Hepatocyte (in vitro differentiated cells): ENCODE measurements around the gene PDE7B. TPM values are rescaled to one million over a fixed set of nuclear protein-coding genes. Genes with fewer than 3 reads are reported as not detected.

Experiments used
- DNase-seq: peaks from one replicate; pipeline ENCODE4 v3.0.0-alpha.2; 2016; ENCODE audit warnings: low spot score
- H2AFZ ChIP-seq: fragments of 200-600 bp; sonication (generic); 2 replicates; pipeline ENCODE4 v1.6.0; 2016; ENCODE audit warnings: antibody characterized with exemption, mild to moderate bottlenecking
- H3K27ac ChIP-seq: fragments of 200-600 bp; sonication (generic); 2 replicates; pipeline ENCODE4 v1.5.1; 2016; ENCODE audit warnings: mild to moderate bottlenecking
- H3K27me3 ChIP-seq: fragments of 200-600 bp; sonication (generic); 2 replicates; pipeline ENCODE4 v1.6.1; 2016
- H3K36me3 ChIP-seq: fragments of 200-600 bp; sonication (generic); replicated peaks from 2 replicates; pipeline ENCODE4 v1.5.1; 2016; ENCODE audit warnings: low read depth; ENCODE audit not compliant: insufficient read depth
- H3K4me1 ChIP-seq: fragments of 200-600 bp; sonication (generic); 2 replicates; pipeline ENCODE4 v1.5.1; 2016; ENCODE audit warnings: mild to moderate bottlenecking, moderate library complexity; ENCODE audit not compliant: insufficient read depth
- H3K4me2 ChIP-seq: fragments of 200-600 bp; sonication (generic); 2 replicates; pipeline ENCODE4 v1.6.0; 2016
- H3K4me3 ChIP-seq: fragments of 200-600 bp; sonication (generic); 2 replicates; pipeline ENCODE4 v1.5.1; 2016; ENCODE audit warnings: mild to moderate bottlenecking
- H3K79me2 ChIP-seq: fragments of 200-600 bp; sonication (generic); 2 replicates; pipeline ENCODE4 v1.6.0; 2017; ENCODE audit warnings: mild to moderate bottlenecking
- H3K9me2 ChIP-seq: fragments of 200-600 bp; sonication (generic); replicated peaks from 2 replicates; pipeline ENCODE4 v1.6.0; 2017; ENCODE audit warnings: mild to moderate bottlenecking; ENCODE audit not compliant: insufficient read depth
- H3K9me3 ChIP-seq: fragments of 200-600 bp; sonication (generic); 2 replicates; pipeline ENCODE4 v1.5.1; 2016; ENCODE audit warnings: low read depth, mild to moderate bottlenecking
- H4K20me1 ChIP-seq: fragments of 200-600 bp; sonication (generic); 2 replicates; pipeline ENCODE4 v1.6.0; 2016; ENCODE audit warnings: mild to moderate bottlenecking; ENCODE audit not compliant: insufficient read depth, poor library complexity, severe bottlenecking
- EZH2 ChIP-seq: fragments of 200-600 bp; sonication (generic); IDR thresholded peaks from 2 replicates; pipeline ENCODE4 v1.6.1; 2016; ENCODE audit warnings: antibody characterized with exemption, mild to moderate bottlenecking, borderline replicate concordance
- EZH2phosphoT487 ChIP-seq: fragments of 200-600 bp; sonication (generic); IDR thresholded peaks from one replicate; pipeline ENCODE4 v1.6.1; 2018; ENCODE audit warnings: antibody characterized with exemption, mild to moderate bottlenecking, low read depth, moderate library complexity; ENCODE audit not compliant: unreplicated experiment, severe bottlenecking
- WGBS: methylation state at CpG from one replicate; pipeline ENCODE4 v1.1.6; 2016; ENCODE audit warnings: low lambda C conversion rate; ENCODE audit errors: missing lambda C conversion rate; 5-methylcytosine and 5-hydroxymethylcytosine counted together
- polyA plus RNA-seq: library from polyadenylated mRNA; unstranded; fragments of >200 nt; fragmentation: Nextera tagmentation; extraction: Ambion mirVana; gene quantifications from 2 replicates; pipeline ENCODE4 v1.2.1, GENCODE V29; 2016
- total RNA-seq: library from RNA; depleted of rRNA; stranded (reverse); fragments of >200 nt; gene quantifications from 2 replicates; pipeline ENCODE4 v1.2.3, GENCODE V29; 2014
- TF ChIP-seq, protein P1 (sequence below): fragments of 200-600 bp; sonication (generic); IDR thresholded peaks from 2 replicates; pipeline ENCODE4 v1.5.1; 2016; ENCODE audit warnings: antibody characterized with exemption, mild to moderate bottlenecking; ENCODE audit not compliant: poor library complexity

The PDE7B gene
- total and polyA plus RNA-seq, 2 experiments from 2014 or later, result 3.4 to 7.2 TPM

DNA sequence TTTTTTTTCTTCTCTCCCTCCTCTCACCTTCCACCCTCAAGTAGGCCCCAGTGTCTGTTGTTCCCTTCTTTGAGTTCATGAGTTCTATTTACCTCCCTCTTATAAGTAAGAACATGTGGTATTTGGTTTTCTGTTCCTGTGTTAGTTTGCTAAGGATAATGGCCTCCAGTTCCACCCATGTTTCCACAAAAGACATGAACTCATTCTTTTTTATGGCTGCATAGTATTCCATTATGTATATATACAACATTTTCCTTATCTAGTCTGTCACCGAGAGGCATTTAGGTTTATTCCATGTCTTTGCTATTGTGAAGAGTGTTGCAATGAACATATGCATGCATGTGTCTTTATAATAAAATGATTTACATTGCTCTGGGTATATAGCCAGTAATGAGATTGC is 147.9 kb downstream of the PDE7B start:
- 96% methylated on average over 1 of the region's 1 CpG for WGBS
- no peak overlapping the region for H3K27ac ChIP-seq
- no peaks in the 10 kb centered on the region for H4K20me1 ChIP-seq
- no peaks in the 10 kb centered on the region for H3K79me2 ChIP-seq
- no peaks in the 10 kb centered on the region for H3K27me3 ChIP-seq
- no peaks in the 10 kb centered on the region for H3K9me2 ChIP-seq
- H3K4me1 ChIP-seq, result no peaks in the 10 kb centered on the region
- no peak overlapping the region for H3K4me3 ChIP-seq
- H2AFZ ChIP-seq, result no peak overlapping the region
- peaks cover 10% of the 10 kb centered on the region for H3K9me3 ChIP-seq
- no peak overlapping the region for H3K4me2 ChIP-seq
- H3K36me3 ChIP-seq, result no peaks in the 10 kb centered on the region
- TF ChIP-seq, protein P1, sequence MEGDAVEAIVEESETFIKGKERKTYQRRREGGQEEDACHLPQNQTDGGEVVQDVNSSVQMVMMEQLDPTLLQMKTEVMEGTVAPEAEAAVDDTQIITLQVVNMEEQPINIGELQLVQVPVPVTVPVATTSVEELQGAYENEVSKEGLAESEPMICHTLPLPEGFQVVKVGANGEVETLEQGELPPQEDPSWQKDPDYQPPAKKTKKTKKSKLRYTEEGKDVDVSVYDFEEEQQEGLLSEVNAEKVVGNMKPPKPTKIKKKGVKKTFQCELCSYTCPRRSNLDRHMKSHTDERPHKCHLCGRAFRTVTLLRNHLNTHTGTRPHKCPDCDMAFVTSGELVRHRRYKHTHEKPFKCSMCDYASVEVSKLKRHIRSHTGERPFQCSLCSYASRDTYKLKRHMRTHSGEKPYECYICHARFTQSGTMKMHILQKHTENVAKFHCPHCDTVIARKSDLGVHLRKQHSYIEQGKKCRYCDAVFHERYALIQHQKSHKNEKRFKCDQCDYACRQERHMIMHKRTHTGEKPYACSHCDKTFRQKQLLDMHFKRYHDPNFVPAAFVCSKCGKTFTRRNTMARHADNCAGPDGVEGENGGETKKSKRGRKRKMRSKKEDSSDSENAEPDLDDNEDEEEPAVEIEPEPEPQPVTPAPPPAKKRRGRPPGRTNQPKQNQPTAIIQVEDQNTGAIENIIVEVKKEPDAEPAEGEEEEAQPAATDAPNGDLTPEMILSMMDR, result no peak
- TF ChIP-seq EZH2phosphoT487 (no peak), EZH2 (no peak)
- DNase-seq, result no peak

DNA sequence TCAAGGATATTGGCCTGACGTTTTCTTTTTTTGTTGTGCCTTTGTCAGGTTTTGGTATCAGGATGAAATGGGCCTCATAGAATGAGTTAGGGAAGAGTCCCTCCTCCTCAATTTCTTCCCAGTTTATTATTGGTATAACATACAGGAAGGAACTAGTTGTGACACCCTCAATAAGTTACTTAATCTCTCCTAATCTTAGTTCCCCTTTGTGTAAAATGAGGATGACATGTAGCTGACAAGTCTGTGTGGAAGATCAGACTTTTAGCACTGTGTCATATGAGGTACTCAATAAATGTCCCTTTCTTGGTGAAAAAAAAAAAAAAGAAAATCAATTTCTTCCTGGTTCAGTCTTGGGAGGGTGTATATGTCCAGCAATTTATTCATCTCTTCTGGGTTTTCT is 155.8 kb downstream of the PDE7B start:
- WGBS, result 97% methylated on average over 1 of the region's 1 CpG
- no peaks in the 10 kb centered on the region for H3K9me2 ChIP-seq
- H4K20me1 ChIP-seq, result no peaks in the 10 kb centered on the region
- H3K4me2 ChIP-seq, result no peak overlapping the region
- H3K4me3 ChIP-seq, result no peak overlapping the region
- H3K79me2 ChIP-seq, result no peaks in the 10 kb centered on the region
- H3K9me3 ChIP-seq, result no peaks in the 10 kb centered on the region
- H3K27ac ChIP-seq, result no peak overlapping the region
- H2AFZ ChIP-seq, result no peak overlapping the region
- TF ChIP-seq EZH2 (no peak), EZH2phosphoT487 (no peak)
- TF ChIP-seq, protein P1, result no peak
- H3K36me3 ChIP-seq, result no peaks in the 10 kb centered on the region
- no peak for DNase-seq
- H3K27me3 ChIP-seq, result no peaks in the 10 kb centered on the region
- no peaks in the 10 kb centered on the region for H3K4me1 ChIP-seq

DNA sequence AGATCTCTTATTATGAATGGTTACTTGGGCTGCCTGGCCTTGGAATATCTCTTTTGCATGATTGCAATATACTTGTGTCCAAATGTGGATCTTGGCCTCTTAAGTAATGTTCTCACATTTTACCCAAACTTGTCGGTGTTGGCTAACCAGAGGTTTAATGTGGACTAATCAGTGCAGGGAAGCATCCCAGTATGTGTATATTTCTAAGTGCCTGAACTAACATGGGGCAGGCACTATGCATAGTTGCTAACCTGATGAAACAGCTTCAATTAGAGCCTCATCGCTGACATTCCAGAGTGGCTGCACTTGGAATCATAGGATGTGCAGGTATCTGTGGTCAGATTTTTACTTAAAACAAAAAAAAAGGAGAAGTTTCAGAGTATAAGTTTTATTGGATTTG is 160.0 kb downstream of the PDE7B start:
- Histone ChIP-seq H3K9me2 (no peaks in the 10 kb centered on the region), H3K4me1 (no peaks in the 10 kb centered on the region), H3K4me3 (no peak overlapping the region), H3K27me3 (no peaks in the 10 kb centered on the region), H3K4me2 (no peak overlapping the region), H3K79me2 (no peaks in the 10 kb centered on the region), H4K20me1 (no peaks in the 10 kb centered on the region), H3K9me3 (no peaks in the 10 kb centered on the region), H2AFZ (no peak overlapping the region), H3K27ac (no peak overlapping the region), H3K36me3 (no peaks in the 10 kb centered on the region)
- DNase-seq, result no peak
- 96% methylated on average over 2 of the region's 2 CpGs for WGBS
- TF ChIP-seq, protein P1, result no peak
- no peak for TF ChIP-seq EZH2phosphoT487

DNA sequence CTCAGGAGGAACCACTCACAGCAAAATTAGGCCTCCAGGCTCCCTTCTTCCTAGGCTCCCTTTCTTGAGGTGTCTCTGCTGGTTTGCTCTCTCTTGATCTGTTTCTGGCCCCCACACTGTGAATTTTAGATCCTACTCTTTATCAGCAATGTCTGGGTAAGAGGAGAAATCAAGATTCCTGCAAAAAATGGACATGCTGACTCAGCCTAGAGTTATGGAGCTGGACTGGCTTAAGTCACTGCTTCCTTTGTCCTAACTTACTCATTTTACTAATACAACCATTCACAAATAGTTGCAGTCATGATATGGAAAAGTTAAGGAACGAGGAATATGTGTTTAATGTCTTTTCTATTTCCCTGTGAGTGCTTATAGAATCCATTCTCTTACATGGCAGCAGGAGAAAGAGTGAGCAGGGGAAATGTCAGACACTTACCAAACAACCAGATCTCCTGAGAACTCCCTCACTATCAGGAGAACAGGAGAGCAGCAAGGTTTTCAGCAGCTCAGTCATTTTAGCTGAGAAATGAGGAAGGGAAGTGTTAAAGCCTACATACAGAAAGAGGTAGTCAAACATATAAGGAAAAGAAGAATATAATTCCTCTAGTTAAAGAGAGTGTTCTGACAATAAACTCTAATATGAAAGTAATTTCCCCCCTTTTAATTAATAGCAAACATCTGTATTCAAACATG is 160.8 kb downstream of the PDE7B start:
- H4K20me1 ChIP-seq, result no peaks in the 10 kb centered on the region
- H3K27ac ChIP-seq, result peak overlapping the region; percentile 35
- H3K4me1 ChIP-seq, result no peaks in the 10 kb centered on the region
- no peaks in the 10 kb centered on the region for H3K36me3 ChIP-seq
- H3K4me3 ChIP-seq, result no peak overlapping the region
- H3K9me2 ChIP-seq, result no peaks in the 10 kb centered on the region
- TF ChIP-seq, protein P1, result no peak
- TF ChIP-seq EZH2phosphoT487 (no peak), EZH2 (no peak)
- no peak overlapping the region for H3K4me2 ChIP-seq
- no peak overlapping the region for H2AFZ ChIP-seq
- H3K79me2 ChIP-seq, result no peaks in the 10 kb centered on the region
- WGBS, result 62% methylated on average over 1 of the region's 1 CpG
- no peak for DNase-seq
- H3K9me3 ChIP-seq, result no peaks in the 10 kb centered on the region
- no peaks in the 10 kb centered on the region for H3K27me3 ChIP-seq
